Esophagus (tissue), 2 donors: Measurements from ENCODE around the gene AKT3. TPM values are rescaled to one million over a fixed set of nuclear protein-coding genes. Genes with fewer than 3 reads are reported as not detected.

Source experiments
- H3K27ac ChIP-seq, 2 donors: one replicate each; pipeline ENCODE4 v1.5.1; 2013; ENCODE audit warnings: low read depth in 2 of 2, mild to moderate bottlenecking in 2 of 2, inconsistent platforms in 1 of 2, low read length in 1 of 2, moderate library complexity in 1 of 2
- H3K27me3 ChIP-seq, 2 donors: one replicate each; pipeline ENCODE4 v1.6.1; 2013; ENCODE audit warnings: low read length in 2 of 2, control low read depth in 1 of 2, mild to moderate bottlenecking in 1 of 2; ENCODE audit not compliant: insufficient read depth in 2 of 2, control insufficient read depth in 1 of 2
- H3K36me3 ChIP-seq, 2 donors: one replicate each; pipeline ENCODE4 v1.6.1; 2013; ENCODE audit warnings: low read length in 1 of 2; ENCODE audit not compliant: control insufficient read depth in 2 of 2, insufficient read depth in 2 of 2
- H3K4me1 ChIP-seq, 2 donors: one replicate each; pipeline ENCODE4 v1.6.1; 2013; ENCODE audit warnings: low read length in 1 of 2; ENCODE audit not compliant: control insufficient read depth in 2 of 2, insufficient read depth in 2 of 2
- H3K4me3 ChIP-seq, 2 donors: one replicate each; pipeline ENCODE4 v1.5.1; 2013; ENCODE audit warnings: low read length in 2 of 2, mild to moderate bottlenecking in 2 of 2, low read depth in 1 of 2, moderate library complexity in 1 of 2
- H3K9me3 ChIP-seq, 2 donors: one replicate each; pipeline ENCODE4 v1.6.1; 2013; ENCODE audit warnings: mild to moderate bottlenecking in 2 of 2, low read depth in 1 of 2, low read length in 1 of 2, moderate library complexity in 1 of 2; ENCODE audit not compliant: control insufficient read depth in 2 of 2, insufficient read depth in 1 of 2
- WGBS, 2 donors: extraction: QIAGEN DNeasy Blood & Tissue Kit; methylation state at CpG; one replicate each; pipeline ENCODE4 v1.1.7; 2013; 5-methylcytosine and 5-hydroxymethylcytosine counted together
- polyA plus RNA-seq, 2 donors: library from polyadenylated mRNA; stranded (reverse); fragments of 200-250 nt; gene quantifications; one replicate each; pipeline ENCODE4 v1.2.3, GENCODE V29; 2013
- donor health status: healthy with polysubstance abuse.
- donor health status: Bipolar disorder and iron deficiency.

Gene AKT3
- polyA plus RNA-seq, 2 donors = 2.1 to 4.4 TPM

- WGBS, 2 donors = 79 to 86% methylated on average over 9 of the region's 9 CpGs
- H3K9me3 ChIP-seq = no peaks in the 10 kb centered on the region
- no peak overlapping the region for H3K27ac ChIP-seq
- no peaks in the 10 kb centered on the region for H3K4me1 ChIP-seq
- no peaks in the 10 kb centered on the region for H3K27me3 ChIP-seq
- H3K36me3 ChIP-seq = peaks cover 0 to 6% of the 10 kb centered on the region in 2 donors
- H3K4me3 ChIP-seq = no peak overlapping the region
Observed at GRCh38 chr1:243508303-243508713, 341.7 kb downstream of the AKT3 start.

GRCh38 chr1:243507672-243508302 is 342.3 kb downstream of the AKT3 start:
- H3K9me3 ChIP-seq = no peaks in the 10 kb centered on the region
- WGBS, 2 donors = 86 to 87% methylated on average over 8 of the region's 8 CpGs

GRCh38 chr1:243507001-243507671 is 342.9 kb downstream of the AKT3 start:
- 81 to 88% methylated on average over 5 of the region's 5 CpGs for WGBS, 2 donors
- peaks cover 0 to 6% of the 10 kb centered on the region in 2 donors for H3K36me3 ChIP-seq
- no peaks in the 10 kb centered on the region for H3K9me3 ChIP-seq
- H3K27me3 ChIP-seq = no peaks in the 10 kb centered on the region
- no peak overlapping the region for H3K27ac ChIP-seq
- H3K4me1 ChIP-seq = no peaks in the 10 kb centered on the region
- H3K4me3 ChIP-seq = no peak overlapping the region

More at GRCh38 chr1:243507672-243508302, 342.3 kb downstream of the AKT3 start:
- H3K27ac ChIP-seq = no peak overlapping the region
- no peaks in the 10 kb centered on the region for H3K27me3 ChIP-seq
- no peaks in the 10 kb centered on the region for H3K4me1 ChIP-seq
- H3K36me3 ChIP-seq = peaks cover 0 to 6% of the 10 kb centered on the region in 2 donors
- no peak overlapping the region for H3K4me3 ChIP-seq

- 79 to 80% methylated on average over 10 of the region's 10 CpGs for WGBS, 2 donors
- H3K9me3 ChIP-seq = no peaks in the 10 kb centered on the region
- no peak overlapping the region for H3K27ac ChIP-seq
- no peaks in the 10 kb centered on the region for H3K27me3 ChIP-seq
- no peak overlapping the region for H3K4me3 ChIP-seq
- H3K36me3 ChIP-seq = peaks cover 0 to 6% of the 10 kb centered on the region in 2 donors
- H3K4me1 ChIP-seq = no peaks in the 10 kb centered on the region
Observed at GRCh38 chr1:243505986-243506689, 343.9 kb downstream of the AKT3 start.

GRCh38 chr1:243503155-243503554 is 346.9 kb downstream of the AKT3 start:
- no peak overlapping the region for H3K4me3 ChIP-seq
- no peak overlapping the region for H3K27ac ChIP-seq
- H3K36me3 ChIP-seq = peaks cover under 1 to 5% of the 10 kb centered on the region in 2 donors
- no peaks in the 10 kb centered on the region for H3K27me3 ChIP-seq
- H3K9me3 ChIP-seq = no peaks in the 10 kb centered on the region
- 93% methylated on average over 8 of the region's 8 CpGs for WGBS, 2 donors
- no peaks in the 10 kb centered on the region for H3K4me1 ChIP-seq

GRCh38 chr1:243501002-243501401 is 349.0 kb downstream of the AKT3 start:
- H3K36me3 ChIP-seq = peaks cover 2 to 9% of the 10 kb centered on the region in 2 donors
- no peaks in the 10 kb centered on the region for H3K9me3 ChIP-seq
- H3K27ac ChIP-seq = no peak overlapping the region
- WGBS, 2 donors = 71 to 85% methylated on average over 5 of the region's 5 CpGs
- H3K4me3 ChIP-seq = no peak overlapping the region
- peaks cover 0 to 3% of the 10 kb centered on the region in 2 donors for H3K4me1 ChIP-seq
- no peaks in the 10 kb centered on the region for H3K27me3 ChIP-seq

- 88 to 93% methylated on average over 5 of the region's 5 CpGs for WGBS, 2 donors
- no peaks in the 10 kb centered on the region for H3K27me3 ChIP-seq
- H3K4me1 ChIP-seq = peaks cover 0 to 4% of the 10 kb centered on the region in 2 donors
- no peak overlapping the region for H3K4me3 ChIP-seq
- no peak overlapping the region for H3K27ac ChIP-seq
- peaks cover 2 to 9% of the 10 kb centered on the region in 2 donors for H3K36me3 ChIP-seq
- H3K9me3 ChIP-seq = no peaks in the 10 kb centered on the region
Observed at GRCh38 chr1:243500512-243500911, 349.5 kb downstream of the AKT3 start.

- Histone ChIP-seq H3K9me3 (no peaks in the 10 kb centered on the region), H3K36me3 (peaks cover 2 to 9% of the 10 kb centered on the region in 2 donors), H3K4me1 (peaks cover 0 to 6% of the 10 kb centered on the region in 2 donors), H3K27ac (no peak overlapping the region), H3K27me3 (no peaks in the 10 kb centered on the region), H3K4me3 (no peak overlapping the region)
- WGBS, 2 donors = 95 to 96% methylated on average over 10 of the region's 10 CpGs
Observed at GRCh38 chr1:243499711-243500110, 350.3 kb downstream of the AKT3 start.

- peaks cover 2 to 9% of the 10 kb centered on the region in 2 donors for H3K36me3 ChIP-seq
- WGBS, 2 donors = 79 to 82% methylated on average over 4 of the region's 4 CpGs
- no peak overlapping the region for H3K4me3 ChIP-seq
- H3K27me3 ChIP-seq = no peaks in the 10 kb centered on the region
- H3K4me1 ChIP-seq = peaks cover 0 to 6% of the 10 kb centered on the region in 2 donors
- H3K27ac ChIP-seq = no peak overlapping the region
- no peaks in the 10 kb centered on the region for H3K9me3 ChIP-seq
Observed at GRCh38 chr1:243499248-243499647, 350.8 kb downstream of the AKT3 start.
